Stimulated activated CD4-positive, alpha-beta T cell treated with anti-CD3 and anti-CD28 coated beads, Interleukin-4, amount 100 ng/mL, for 24 hours (primary cell): ENCODE data around the gene MPP2.
"Not testable (repeated sequence)": the region's sequence is repeated elsewhere in the genome, so short reads cannot be mapped to it uniquely, and the experiment has no call there.

Experiments
- DNase-seq: peaks from one replicate; pipeline ENCODE4 v3.0.0-alpha.2; 2020

Gene MPP2

DNA sequence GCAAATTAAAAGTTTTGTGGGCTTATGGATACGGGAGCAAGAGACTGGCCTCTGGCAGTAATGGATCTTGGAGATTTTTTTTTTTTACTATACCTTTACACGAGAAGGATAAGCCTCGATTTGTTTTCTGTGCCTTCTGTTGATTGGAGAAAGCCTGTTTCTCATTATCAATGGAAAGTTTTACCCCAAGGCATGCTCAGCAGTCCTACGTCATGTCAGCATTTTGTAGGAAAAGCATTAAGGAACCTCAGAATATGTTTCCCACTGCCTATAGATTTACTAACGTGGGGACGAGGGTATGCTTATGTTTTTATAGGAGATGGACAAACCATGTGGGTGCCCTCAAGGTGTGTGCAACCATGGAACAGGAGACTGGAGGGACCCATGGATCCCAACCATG lies 33.5 kb downstream of the MPP2 start:
- no peak for DNase-seq

DNA sequence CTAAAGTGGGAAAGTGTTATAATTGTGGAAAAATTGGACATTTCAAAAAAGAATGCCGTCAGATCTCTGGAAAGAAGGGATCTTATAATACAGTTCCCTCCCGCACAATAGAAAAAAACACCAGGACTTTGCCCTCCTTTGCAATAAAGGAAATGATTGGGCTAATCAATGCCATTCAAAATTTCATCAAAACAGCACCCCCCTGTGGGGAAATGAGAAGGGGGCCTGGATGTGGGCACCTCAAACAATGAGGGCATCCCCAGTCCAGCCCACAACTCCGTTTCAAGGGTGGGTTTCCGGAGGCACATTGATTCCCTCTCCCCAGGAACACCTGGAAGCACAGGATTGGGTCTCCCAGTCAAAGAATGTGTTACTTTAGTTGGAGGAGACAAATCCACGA lies 34.2 kb downstream of the MPP2 start:
- no peak for DNase-seq

DNA sequence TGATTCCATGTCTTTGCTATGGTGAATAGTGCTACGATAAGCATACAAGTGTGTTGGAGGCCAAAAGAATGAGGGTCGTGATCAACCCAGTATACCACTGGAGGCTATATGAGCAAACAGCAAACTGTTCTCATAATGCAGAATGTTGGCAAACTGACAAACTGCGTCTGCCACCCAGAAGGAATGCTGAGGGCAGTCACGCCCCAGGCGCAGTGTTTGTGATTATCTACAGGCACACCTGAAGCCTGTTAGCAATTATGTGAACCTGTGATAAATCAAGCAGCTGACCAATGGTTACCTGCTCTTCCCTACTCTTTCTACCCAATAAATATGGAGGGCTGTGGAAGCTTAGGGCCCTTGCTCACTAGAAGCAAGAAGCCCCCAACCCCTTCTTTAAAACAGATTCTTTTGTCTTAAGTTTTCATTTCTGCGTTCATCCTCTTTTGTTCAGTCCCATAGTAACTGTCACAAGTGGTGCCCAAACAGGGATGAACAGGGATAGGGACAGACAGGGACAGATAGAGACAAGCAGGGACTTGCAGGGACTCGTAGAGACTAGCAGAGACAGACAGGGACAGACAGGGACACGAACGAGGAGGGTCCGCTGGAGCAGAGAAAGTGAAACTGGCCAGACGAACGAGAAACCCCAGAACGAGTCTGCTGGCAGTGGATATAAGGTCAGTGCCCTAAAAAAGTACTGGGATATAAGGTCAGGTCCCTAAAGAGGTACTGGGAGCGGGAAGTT lies 35.2 kb downstream of the MPP2 start:
- no peak for DNase-seq

DNA sequence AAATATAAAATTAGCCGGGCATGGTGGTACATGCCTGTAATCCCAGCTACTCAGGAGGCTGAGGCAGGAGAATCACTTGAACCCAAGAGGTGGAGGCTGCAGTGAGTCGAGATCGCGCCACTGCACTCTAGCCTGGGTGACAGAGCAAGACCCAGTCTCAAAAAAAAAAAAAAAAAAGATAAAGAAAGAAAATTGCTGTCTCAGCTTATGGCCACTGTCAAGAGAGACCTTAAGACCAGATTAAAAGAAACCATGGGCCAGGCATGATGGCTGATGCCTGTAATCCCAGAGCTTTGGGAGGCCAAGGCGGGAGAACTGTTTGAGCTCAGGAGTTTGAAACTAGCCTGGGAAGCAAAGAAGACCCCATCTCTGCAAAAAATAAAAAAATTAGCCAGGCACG lies 38.3 kb downstream of the MPP2 start:
- not testable (repeated sequence) for DNase-seq

DNA sequence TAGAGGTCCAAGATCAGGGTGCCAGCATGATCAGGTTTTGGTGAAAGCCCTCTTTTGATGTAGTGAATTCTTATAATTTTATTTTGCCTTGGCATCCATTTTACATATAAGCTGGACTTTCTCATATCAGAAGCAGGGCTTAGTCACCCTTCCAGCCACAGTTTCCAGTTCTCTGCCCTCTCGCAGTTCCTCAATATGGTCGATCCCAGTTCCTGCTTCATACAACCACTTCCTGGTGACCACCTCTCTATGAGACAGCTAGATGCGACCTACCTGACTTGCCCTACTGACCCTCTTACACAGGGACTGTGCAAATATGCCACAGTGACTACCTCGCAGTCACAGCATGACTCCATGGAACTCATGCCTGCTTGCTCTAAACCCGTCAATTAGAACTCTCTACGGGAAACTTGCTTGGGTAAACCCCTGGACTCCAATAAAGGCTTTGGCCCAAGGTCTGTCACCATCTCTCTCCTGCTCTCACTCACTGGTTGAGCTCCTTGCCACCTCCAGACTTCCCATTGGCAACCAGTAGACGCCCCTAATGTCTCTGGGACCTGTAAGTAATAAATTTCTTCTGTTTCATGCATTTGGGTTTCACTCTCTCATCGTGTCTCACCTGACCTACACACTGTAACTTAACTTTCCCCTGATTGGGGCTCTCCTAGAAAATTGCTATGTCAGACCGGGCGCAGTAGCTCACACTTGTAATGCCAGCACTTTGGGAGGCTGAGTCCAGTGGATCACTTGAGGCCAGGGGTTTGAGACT lies 38.9 kb downstream of the MPP2 start:
- DNase-seq: no peak

DNA sequence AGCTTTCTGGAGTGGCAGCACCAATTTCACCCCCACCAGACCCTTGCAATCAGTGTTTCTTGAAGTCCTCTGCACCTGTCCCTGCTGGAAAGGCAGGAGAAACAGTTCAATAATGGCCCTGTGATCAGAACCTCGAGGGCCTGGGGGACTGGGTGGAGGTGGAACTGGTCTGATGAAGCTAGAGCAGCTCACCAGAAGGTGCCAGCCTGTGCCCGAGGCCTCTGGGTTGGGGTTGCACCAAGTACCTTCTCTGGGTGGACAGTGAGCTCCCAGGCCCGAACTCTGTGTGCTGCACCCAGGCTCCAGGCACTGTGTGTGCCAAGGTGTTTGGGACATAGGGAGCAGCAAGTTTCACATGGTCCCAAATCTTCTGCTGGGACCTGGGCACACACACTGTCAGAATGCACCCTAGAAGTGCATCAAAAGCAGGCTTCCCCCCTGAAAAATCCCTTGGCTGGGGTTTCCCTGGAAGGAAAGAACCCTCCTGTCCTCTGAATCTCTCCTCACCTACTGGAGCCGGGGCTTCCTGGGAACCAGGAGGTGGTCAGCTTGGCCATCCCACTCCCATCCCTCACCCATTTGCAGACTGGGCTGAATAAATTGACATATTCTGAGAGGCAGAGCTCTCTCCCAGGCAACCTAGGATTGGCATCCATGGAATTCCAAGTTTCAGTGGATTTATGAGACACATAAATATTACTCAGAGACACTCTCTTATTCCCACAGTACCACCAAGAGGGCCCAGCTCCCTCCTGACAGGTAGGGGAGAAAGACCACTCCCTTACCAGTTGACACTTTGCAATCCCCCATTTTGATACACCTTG lies 43.0 kb downstream of the MPP2 start:
- DNase-seq: no peak

DNA sequence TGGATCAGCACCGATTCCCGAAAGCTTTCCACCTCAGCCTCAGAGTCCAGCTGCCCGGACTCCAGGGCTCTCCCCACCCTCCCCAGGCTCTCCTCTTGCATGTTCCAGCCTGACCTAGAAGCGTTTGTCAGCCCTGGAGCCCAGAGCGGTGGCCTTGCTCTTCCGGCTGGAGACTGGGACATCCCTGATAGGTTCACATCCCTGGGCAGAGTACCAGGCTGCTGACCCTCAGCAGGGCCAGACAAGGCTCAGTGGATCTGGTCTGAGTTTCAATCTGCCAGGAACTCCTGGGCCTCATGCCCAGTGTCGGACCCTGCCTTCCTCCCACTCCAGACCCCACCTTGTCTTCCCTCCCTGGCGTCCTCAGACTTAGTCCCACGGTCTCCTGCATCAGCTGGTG lies 45.4 kb downstream of the MPP2 start:
- DNase-seq: no peak

DNA sequence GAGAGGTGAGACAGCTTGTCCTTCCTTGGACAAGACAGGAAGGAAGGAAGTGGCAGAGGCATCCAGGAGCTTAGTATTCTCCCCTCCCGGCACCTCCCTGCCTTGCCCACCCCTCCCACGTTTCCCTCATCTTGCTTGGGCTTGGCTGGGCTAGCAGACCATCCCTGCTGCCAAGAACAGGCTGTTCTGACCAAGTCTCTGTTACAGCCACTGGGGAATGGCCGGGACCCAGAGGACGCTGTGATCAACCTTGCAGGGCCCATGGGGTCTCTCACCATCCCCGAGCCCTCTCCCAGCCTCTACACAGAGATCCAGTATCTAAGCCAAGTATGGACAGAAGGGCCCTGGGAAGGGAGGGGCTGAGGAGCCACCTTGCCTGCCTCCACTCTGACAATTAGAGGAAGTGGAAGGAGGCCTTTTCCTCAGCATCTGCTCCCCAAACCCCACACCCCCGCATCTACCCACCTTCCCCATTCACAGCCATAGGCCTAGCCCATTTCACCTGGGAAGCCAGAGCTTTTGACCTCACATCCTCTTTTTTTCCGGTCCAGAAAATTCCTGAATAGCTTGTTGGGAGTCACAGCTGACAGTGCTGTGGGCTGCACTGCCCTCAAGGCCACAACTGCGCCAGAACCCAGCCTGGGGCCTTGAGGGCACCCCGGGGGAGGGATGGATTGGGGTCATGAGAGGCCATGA lies 46.3 kb downstream of the MPP2 start:
- DNase-seq: no peak

DNA sequence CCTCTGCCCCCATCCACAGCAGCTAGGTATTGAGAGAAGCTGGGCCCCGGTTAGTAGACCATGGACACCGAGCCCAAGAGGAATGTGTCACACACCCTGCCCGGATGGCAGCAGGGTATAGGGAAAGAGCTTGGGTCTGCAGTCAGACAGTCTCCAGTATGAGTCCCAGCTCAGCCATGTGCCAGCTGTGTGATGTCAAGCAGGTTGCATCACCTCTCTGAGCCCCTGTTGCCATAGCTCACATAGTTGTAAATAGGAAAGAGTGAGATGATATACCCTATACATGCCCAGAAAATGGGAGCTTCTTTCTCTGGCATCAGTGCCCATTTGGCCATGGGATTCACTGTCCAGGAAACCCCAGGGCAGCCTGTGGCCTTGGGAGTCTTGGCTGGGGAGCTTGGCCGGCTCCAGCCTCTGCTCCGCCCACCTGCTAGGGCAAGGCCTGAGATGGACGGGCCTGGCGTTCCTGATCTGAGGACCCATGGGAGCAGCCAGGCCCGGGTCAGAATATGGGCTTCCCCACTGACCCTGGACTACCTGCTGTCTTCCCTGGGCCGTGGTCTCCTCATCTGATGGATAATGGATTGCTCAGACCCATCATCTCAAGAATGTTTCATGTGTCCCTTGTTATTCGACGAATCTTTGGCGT lies 47.1 kb downstream of the MPP2 start:
- no peak for DNase-seq

DNA sequence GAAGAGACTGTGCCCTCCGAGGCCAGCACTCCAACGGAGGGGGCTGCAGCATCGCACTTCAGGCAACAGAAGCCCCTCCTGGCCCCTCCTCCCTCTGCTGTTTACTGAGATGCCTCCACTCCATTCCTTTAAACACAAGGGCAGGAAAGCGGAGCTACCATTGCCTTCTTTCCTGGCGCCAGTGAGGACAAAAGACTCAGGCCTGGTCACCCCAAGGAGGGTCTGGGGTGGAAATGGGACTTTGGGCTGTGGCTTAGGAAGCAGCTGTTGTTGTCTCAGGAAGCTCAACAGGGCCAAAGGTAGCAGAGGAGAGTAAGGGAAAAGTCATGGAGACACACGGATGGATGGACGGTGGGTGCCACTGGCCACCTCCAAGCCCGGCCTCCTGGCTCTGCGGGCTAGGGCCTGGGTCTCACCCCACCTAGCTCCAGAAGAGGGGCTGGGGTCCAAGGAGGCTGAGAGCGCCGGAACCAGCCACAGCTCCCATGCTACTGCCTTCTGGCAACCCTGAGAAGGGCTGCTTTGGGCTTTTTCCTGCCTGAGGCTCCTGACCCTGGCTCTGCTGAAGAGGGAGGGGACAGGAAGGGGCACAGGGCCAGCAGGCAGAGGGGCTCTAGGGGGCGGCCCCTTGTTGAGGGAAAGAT lies 49.3 kb downstream of the MPP2 start:
- no peak for DNase-seq

DNA sequence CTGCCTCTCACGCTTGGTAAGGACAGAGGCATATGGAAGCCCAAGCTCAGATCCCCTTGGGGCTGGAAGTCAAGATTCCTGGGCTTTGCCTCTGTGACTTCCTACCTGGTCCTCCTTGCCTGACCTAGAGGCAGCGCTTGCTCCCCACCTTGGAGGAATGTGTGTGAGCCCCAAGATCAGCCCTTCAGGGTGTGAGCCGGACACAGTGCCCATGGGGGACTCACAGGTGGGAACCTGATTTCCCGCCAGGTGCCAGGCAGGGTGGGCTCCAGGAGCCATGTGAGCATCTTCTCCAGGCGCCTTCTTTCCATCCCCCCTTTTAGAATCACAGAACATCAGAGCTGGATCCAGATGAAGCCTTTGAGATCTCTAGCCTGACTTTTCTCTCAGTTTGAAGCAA lies 50.2 kb downstream of the MPP2 start:
- DNase-seq: no peak

DNA sequence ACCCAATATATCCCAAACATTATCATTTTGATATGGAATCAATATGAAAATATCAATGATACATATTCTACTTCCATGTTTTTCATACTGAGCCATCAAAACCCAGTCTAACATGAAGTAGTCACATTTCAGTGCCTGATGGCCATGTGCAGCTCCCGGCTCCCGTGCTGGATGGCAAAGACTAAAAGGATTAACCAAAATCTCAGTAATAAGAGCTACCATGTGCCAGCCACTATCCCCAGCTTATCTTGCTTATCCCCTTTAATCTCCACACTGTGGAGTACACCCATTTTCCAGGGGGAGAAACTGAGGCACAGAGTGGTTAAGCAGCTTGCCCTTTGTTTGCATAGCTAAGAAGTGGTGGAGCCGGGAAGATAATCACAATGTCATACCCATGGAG lies 51.2 kb downstream of the MPP2 start:
- no peak for DNase-seq

DNA sequence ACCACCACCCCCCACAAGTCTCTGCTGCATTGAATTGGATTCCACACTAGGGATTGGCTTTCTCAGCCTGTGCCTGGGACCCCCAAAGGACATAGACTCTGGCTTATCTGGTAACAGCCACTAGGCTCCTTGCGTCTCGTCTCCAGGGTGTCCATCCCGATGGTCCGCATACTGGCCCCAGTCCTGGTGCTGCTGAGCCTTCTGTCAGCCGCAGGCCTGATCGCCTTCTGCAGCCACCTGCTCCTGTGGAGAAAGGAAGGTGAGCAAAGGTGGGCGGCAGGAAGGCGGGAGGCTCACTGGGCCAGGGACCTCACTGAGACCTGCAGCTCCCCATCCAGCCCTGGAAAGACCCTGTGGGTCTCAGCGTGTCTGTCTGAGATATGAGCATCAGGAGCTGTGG lies 52.3 kb downstream of the MPP2 start:
- DNase-seq: no peak

DNA sequence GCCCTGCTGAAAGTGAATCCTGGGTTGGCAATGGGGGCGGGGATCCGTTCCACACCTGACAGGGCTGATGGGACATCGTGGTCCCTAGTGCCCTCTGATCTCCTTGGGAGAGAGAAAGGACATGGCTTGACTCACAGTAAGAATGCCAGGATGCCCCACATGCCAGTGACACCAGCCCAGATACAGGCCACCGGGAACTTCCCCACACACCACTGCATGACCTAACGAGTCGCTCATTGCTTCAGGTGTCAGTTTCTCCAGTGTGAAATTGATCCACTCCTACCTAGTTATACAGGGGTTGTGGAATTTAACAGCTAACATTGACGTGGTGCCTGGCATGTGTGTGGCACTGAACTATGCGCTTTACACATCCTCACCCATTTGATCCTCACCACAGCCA lies 52.8 kb downstream of the MPP2 start:
- DNase-seq: no peak

DNA sequence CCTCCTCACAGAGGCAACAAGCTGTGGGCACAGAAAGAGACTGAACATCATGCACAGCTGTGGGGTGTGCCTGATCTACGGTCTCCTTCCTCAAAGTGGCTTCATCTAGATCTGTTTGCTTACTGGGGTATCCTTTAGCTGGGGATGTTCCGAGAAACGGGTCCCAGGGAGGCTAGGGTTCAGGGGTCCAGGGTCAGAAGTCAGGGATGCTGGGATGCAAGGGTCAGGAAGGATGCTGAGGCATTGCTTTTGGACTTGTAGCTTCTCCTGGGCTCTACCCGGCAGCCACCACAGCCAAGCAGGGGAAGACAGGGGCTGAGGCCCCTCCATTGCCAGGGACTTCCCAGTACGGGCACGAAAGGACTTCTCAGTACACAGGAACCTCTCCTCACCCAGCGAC lies 53.8 kb downstream of the MPP2 start:
- no peak for DNase-seq

DNA sequence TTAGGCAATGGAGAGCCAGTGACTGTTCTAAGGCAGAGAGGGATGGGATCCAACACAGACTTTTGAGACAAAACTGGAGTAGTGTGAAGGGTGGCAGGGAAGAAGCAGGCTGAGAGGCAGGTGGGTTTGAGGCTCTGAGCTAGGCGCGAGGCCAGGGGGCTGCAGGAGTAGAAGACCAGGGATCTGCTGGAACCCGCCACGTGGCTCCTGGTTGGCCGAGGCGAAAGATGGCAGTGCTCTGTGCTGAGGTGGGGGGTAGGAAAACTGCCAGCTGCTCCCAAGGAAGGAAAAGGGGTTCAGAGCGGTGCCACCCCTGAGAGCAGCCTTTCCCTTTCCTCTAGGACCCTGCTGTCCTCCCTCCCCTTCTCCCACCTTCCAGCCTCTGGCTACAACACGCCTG lies 54.8 kb downstream of the MPP2 start:
- DNase-seq: no peak

DNA sequence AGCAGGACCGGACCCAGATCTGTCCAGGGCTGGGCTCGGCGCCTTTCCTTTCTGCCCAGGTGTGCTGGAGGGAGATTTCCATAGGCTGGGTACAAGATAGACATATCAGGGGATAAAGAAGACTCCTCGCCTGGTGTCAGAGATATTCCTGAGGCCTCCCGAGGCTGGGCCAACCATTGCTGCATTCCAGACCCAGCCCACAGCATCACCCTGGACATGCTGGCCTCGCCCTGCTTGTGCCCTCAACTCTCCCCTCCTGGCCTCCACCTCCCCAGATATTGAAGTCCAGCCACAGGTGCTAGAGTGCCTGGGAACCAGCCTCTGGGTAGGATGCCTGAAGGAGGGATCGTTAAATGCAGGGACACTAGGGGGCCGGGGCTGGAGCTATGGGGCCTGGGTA lies 58.2 kb downstream of the MPP2 start:
- DNase-seq: no peak

DNA sequence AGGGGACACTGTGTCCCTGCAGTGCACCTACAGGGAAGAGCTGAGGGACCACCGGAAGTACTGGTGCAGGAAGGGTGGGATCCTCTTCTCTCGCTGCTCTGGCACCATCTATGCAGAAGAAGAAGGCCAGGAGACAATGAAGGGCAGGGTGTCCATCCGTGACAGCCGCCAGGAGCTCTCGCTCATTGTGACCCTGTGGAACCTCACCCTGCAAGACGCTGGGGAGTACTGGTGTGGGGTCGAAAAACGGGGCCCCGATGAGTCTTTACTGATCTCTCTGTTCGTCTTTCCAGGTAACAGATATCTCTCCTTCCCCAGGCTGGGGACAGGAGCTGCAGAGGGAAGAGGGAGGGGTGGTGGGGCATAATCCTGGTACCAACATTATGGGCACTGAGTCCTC lies 58.7 kb downstream of the MPP2 start:
- no peak for DNase-seq

DNA sequence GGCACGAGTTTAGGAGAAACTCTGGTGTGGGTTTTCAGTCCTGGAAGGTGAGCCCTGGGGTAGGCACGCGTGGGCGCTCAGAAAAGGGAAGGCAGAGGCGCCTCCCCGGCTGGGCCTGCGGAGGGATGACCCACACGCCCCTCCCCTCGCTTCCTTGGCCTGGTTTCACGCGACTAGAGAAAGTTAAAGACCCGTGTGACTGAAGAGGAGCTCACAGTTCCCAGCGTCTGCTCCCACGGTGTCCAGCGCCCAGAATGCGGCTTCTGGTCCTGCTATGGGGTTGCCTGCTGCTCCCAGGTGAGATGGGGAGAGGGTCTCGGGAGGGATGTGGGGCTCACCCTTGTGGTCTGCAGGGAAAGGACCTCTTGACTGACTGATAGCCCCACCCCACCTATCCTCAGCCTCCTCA lies 60.4 kb downstream of the MPP2 start, which contains the start of gene CD300LG:
Gene CD300LG (plus strand): TSS at position 214 of the 409 bp plus-strand sequence. CDS start 41 bp downstream, at position 255.
- no peak for DNase-seq

DNA sequence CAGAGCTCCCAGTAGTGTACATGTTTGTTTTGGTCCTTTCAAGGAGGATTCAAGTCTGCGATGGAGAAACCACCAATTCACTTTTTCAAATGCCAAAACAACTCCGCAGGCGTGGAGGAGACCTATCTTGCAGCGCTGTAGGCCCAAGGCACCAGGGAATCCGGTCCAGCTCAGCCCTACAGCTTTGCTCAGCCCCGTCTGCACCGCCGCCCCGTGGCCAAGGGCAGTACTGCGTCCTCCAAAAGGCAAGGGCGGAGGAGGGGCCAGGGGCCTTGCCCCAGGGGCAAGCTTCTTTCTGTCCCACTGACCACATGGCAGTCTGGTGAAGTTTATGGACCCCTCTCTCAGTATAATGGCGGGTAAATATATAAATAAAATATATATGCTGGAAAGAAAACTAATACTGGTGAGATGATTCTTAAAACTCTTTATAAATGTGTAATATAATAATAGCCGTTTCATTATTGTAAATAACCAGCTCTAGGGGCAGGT lies 61.1 kb downstream of the MPP2 start:
- DNase-seq: peak; percentile 82

DNA sequence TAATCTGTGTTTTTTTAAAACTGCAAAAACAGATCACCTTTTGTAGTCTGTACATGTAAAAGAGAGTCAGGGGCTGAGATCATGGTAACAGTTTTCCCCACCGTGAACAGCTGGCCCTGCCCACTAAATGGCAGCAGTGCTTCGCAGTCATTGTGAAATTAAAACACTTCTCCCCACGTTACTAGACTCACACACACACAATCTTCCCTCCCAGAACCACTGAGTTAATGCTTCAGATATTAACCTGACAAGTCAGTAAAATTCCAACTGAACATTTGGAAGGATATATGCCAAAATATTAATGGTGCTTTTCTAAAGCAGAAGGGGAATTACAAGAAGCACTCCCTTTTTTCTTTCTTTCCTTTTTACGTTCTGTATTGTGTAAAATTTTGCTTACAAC lies 61.6 kb downstream of the MPP2 start:
- DNase-seq: no peak

DNA sequence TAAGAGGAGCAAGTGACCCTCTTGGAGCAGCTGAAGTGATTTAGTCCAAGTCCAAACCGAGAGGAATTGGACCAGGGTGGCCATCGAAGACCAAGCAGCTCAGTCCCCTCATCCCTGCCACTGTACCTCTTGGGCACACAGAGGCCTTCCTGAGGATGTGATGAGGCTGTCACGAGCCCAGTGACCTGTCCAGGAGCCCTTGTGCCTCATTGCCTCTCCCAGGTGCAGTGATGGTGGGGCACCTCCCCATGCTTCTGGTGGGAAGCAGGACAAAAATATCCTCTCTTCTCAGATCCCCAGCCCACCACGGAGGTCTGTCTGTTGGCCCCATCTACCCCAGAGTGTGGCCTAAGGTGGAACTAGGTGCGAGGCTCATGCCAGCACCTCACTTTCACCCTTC lies 63.1 kb downstream of the MPP2 start:
- no peak for DNase-seq
